Thoracic aorta (tissue), 2 donors: Measurements from ENCODE around the gene NDUFS8. TPM values are rescaled to one million over a fixed set of nuclear protein-coding genes. Genes with fewer than 3 reads are reported as not detected.

Experiments
- ATAC-seq: fragments of 150-250 bp; one replicate; pipeline ENCODE4 v1.8.0; 2017; ENCODE audit warnings: low read depth; ENCODE audit not compliant: insufficient number of reproducible peaks, low FRiP score
- DNase-seq: peaks from one replicate; pipeline ENCODE4 v3.0.0-alpha.2; 2020; ENCODE audit warnings: low spot score
- H3K27ac ChIP-seq, 2 donors: fragments of 200-600 bp; sonication (generic); 1 replicate in 1 of 2; 2 replicates in 1 of 2; pipeline ENCODE4 v1.5.1; 2016; ENCODE audit warnings: mild to moderate bottlenecking in 2 of 2, moderate library complexity in 2 of 2
- H3K27me3 ChIP-seq: fragments of 200-600 bp; sonication (generic); replicated peaks from 2 replicates; pipeline ENCODE4 v1.6.0; 2016; ENCODE audit warnings: mild to moderate bottlenecking; ENCODE audit not compliant: insufficient read depth
- H3K36me3 ChIP-seq: fragments of 200-600 bp; sonication (generic); one replicate; pipeline ENCODE4 v1.5.1; 2016
- H3K4me1 ChIP-seq, 2 donors: fragments of 200-600 bp; sonication (generic); 1 replicate in 1 of 2; 2 replicates in 1 of 2; pipeline versions ENCODE4 v1.5.1 to v1.6.0; 2016; ENCODE audit warnings: low read depth in 2 of 2, mild to moderate bottlenecking in 1 of 2; ENCODE audit not compliant: control insufficient read depth in 1 of 2
- H3K4me3 ChIP-seq: fragments of 200-600 bp; sonication (generic); 2 replicates; pipeline ENCODE4 v1.5.1; 2016; ENCODE audit warnings: mild to moderate bottlenecking
- H3K9me3 ChIP-seq: fragments of 200-600 bp; sonication (generic); 2 replicates; pipeline ENCODE4 v1.5.1; 2016
- total RNA-seq, 2 donors: library from RNA; depleted of rRNA; stranded (reverse); fragments of >200 nt; gene quantifications; one replicate each; pipeline versions ENCODE4 v1.1.0 to v1.2.3, GENCODE V29; 2016
- TF ChIP-seq, protein P1 (sequence below): fragments of 200-600 bp; sonication (generic); IDR thresholded peaks from one replicate; pipeline ENCODE4 v1.5.1; 2019; ENCODE audit warnings: antibody characterized with exemption

NDUFS8 gene
- total RNA-seq, 2 donors from 2014 or later = 85.8 to 96.5 TPM

DNA sequence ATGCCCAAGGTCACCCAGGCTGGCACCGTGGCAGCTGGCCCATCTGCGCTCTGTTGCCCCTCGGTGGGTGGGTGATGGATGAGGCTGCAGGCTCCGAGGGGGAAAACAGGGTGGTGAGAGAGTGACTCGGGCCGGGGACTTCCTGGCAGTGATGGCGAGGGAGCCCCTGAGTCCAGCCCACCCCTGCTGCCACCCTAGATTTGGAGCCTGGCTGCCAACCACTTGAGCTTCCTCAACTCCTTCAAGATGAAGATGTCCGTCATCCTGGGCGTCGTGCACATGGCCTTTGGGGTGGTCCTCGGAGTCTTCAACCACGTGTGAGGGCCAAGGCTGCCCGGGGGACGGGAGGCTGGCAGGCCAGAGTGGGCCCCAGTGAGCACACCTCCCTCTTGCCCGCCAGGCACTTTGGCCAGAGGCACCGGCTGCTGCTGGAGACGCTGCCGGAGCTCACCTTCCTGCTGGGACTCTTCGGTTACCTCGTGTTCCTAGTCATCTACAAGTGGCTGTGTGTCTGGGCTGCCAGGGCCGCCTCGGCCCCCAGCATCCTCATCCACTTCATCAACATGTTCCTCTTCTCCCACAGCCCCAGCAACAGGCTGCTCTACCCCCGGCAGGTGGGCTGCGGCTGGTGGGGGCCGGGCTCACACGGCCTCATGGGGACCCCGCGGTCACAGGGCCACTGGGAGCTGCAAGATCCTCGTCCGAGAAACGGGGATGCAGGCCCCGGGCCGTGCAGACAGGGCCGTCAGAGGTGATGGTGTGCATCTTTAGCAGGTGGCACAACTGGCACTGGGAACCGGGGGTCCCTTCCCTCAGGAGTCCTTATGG is 18.4 kb downstream of the NDUFS8 start:
- Histone ChIP-seq H3K4me1 (no peaks in the 10 kb centered on the region), H3K4me3 (no peak overlapping the region), H3K27me3 (no peaks in the 10 kb centered on the region), H3K27ac (no peak overlapping the region), H3K36me3 (peaks cover 48% of the 10 kb centered on the region), H3K9me3 (no peaks in the 10 kb centered on the region)
- TF ChIP-seq, protein P1, sequence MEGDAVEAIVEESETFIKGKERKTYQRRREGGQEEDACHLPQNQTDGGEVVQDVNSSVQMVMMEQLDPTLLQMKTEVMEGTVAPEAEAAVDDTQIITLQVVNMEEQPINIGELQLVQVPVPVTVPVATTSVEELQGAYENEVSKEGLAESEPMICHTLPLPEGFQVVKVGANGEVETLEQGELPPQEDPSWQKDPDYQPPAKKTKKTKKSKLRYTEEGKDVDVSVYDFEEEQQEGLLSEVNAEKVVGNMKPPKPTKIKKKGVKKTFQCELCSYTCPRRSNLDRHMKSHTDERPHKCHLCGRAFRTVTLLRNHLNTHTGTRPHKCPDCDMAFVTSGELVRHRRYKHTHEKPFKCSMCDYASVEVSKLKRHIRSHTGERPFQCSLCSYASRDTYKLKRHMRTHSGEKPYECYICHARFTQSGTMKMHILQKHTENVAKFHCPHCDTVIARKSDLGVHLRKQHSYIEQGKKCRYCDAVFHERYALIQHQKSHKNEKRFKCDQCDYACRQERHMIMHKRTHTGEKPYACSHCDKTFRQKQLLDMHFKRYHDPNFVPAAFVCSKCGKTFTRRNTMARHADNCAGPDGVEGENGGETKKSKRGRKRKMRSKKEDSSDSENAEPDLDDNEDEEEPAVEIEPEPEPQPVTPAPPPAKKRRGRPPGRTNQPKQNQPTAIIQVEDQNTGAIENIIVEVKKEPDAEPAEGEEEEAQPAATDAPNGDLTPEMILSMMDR = no peak
- no peak for DNase-seq
- no peak for ATAC-seq

GRCh38 chr11:68049509-68050370 is 19.3 kb downstream of the NDUFS8 start:
- TF ChIP-seq, protein P1 = no peak
- no peaks in the 10 kb centered on the region for H3K27me3 ChIP-seq
- no peaks in the 10 kb centered on the region for H3K4me1 ChIP-seq
- H3K9me3 ChIP-seq = no peaks in the 10 kb centered on the region
- H3K36me3 ChIP-seq = peaks cover 42% of the 10 kb centered on the region
- ATAC-seq (no peak), DNase-seq (no peak)
- H3K4me3 ChIP-seq = no peak overlapping the region
- H3K27ac ChIP-seq = no peak overlapping the region

- Histone ChIP-seq H3K27me3 (no peaks in the 10 kb centered on the region), H3K4me3 (no peak overlapping the region), H3K4me1 (no peaks in the 10 kb centered on the region), H3K9me3 (no peaks in the 10 kb centered on the region), H3K36me3 (peaks cover 37% of the 10 kb centered on the region), H3K27ac (no peak overlapping the region)
- DNase-seq = no peak
- TF ChIP-seq, protein P1 = no peak
- ATAC-seq = no peak
These were observed 19.9 kb downstream of the NDUFS8 start for GRCh38 chr11:68050371-68050841.

DNA sequence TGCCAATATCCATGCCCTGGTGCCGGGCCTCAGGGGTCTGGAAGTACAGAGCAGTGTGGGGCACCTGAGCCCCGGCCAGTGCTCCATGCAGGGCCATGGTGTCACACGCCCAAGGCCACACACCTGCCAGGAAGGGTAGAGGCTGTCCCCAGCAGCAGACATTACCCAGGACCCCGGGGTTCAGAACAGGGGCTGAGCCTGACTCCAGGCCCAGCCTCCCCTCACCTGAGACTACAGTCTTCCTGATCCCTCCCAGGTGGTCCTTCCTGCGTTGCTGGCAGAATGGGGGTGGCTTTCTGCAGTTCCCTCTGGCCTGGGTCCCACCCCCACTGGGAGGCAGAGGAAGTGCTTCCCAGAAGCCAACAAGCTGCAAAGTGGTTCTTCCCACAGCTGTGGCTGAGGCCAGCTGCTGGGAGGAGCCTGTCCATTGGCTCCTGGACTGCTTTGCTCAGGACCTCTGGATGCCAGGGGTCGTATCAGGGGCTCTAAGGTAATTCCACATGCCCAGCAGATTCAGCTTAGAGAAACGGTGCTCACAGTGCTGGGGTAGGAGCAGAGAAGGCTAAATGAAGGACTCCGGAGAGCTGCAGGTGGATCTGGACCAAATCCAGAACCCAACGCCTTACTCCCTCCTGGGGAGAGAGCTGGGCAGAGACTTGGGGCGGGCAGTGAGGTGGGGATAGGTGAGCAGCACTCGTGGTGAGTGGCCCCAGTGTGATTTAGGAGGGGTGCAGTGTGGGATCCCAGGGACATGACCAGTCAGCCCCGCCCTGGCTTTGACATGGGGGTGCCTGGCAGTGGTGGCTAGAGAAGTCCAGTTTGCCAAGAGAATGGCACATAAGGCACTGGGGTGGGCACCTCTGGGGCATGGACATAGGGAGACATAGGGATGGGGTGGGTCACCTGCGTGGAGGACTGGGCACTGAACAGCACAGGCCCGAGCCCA is 21.0 kb downstream of the NDUFS8 start:
- TF ChIP-seq, protein P1 = no peak
- H3K36me3 ChIP-seq = peaks cover 37% of the 10 kb centered on the region
- no peak for DNase-seq

More for the DNA sequence above, 21.0 kb downstream of the NDUFS8 start:
- H3K27ac ChIP-seq = no peak overlapping the region
- H3K9me3 ChIP-seq = no peaks in the 10 kb centered on the region
- no peak for ATAC-seq
- H3K4me1 ChIP-seq = no peaks in the 10 kb centered on the region
- H3K4me3 ChIP-seq = no peak overlapping the region
- no peaks in the 10 kb centered on the region for H3K27me3 ChIP-seq
